K562 (cell line): ENCODE results near the gene GABRD. TPM values are rescaled to one million over a fixed set of nuclear protein-coding genes. Genes with fewer than 3 reads are reported as not detected.

ENCODE experiments used
- ATAC-seq: fragments of 200-7000 bp; cut with Tn5 transposase; 3 replicates; pipeline ENCODE4 v1.9.1; 2020; ENCODE audit warnings: moderate library complexity
- BruUV-seq: library from RNA; stranded (reverse); fragments of 400-500 nt; replicated peaks from 2 replicates; lab custom pipeline; 2021; lab: Mats Ljungman, UMichigan
- CTCF ChIA-PET: fragments of 300-600 bp; formaldehyde crosslinking; extraction: SDS; loops from one replicate; lab custom pipeline; 2021; ENCODE audit warnings: low intra/inter-chr PET ratio; lab: Yijun Ruan, JAX
- POLR2A ChIA-PET: fragments of 300-600, 350-650 bp; sonication (Branson Sonifier 250); formaldehyde crosslinking; extraction: SDS; loops from one replicate; lab custom pipeline; 2021; ENCODE audit warnings: antibody characterized with exemption, inconsistent platforms; lab: Yijun Ruan, JAX
- DNase-seq, 4 experiments: peaks; one replicate each; pipeline versions ENCODE4 v3.0.0 to v3.0.0-alpha.2; 2011 to 2018; ENCODE audit warnings: low spot score in 3 of 4, mixed read lengths in 3 of 4; ENCODE audit errors: extremely low read depth in 1 of 4
- FAIRE-seq: peaks from 2 replicates; lab custom pipeline; 2011; peaks lifted over from hg19 to GRCh38; lab: Jason Lieb, UNC
- H2AFZ ChIP-seq: 2 replicates; pipeline ENCODE4 v1.6.0; 2011; ENCODE audit warnings: low read depth, low read length, control low read depth, inconsistent platforms
- H3K27ac ChIP-seq: fragments of 200-600 bp; 3 replicates; pipeline ENCODE4 v1.8.0; 2011; ENCODE audit warnings: low read depth, mild to moderate bottlenecking, control low read depth, inconsistent platforms, low read length, moderate library complexity, mixed read lengths; ENCODE audit errors: extremely low read depth
- H3K27me3 ChIP-seq, 2 experiments: fragments of 300-600 bp in 1 of 2; 2 replicates in 1 of 2; 3 replicates in 1 of 2; pipeline versions ENCODE4 v1.6.0 to v1.8.0; 2011; ENCODE audit warnings: inconsistent platforms in 2 of 2, low read length in 2 of 2, mild to moderate bottlenecking in 1 of 2, mixed read lengths in 1 of 2, moderate library complexity in 1 of 2; ENCODE audit not compliant: control insufficient read depth in 2 of 2, insufficient read depth in 2 of 2
- H3K36me3 ChIP-seq: fragments of 300-600 bp; 3 replicates; pipeline ENCODE4 v1.8.0; 2011; ENCODE audit warnings: mild to moderate bottlenecking, low read length, inconsistent platforms; ENCODE audit not compliant: control insufficient read depth, insufficient read depth
- H3K4me1 ChIP-seq, 2 experiments: fragments of 200-600 bp in 1 of 2; replicated peaks in 1 of 2; 2 replicates in 1 of 2; 3 replicates in 1 of 2; pipeline versions ENCODE4 v1.5.1 to v1.8.0; 2011; ENCODE audit warnings: inconsistent platforms in 2 of 2, low read length in 2 of 2, mild to moderate bottlenecking in 1 of 2, mixed read lengths in 1 of 2, moderate library complexity in 1 of 2; ENCODE audit not compliant: control insufficient read depth in 2 of 2, insufficient read depth in 2 of 2
- H3K4me2 ChIP-seq: 2 replicates; pipeline ENCODE4 v1.6.1; 2011; ENCODE audit warnings: low read length, control low read depth, inconsistent platforms, mixed read lengths; ENCODE audit not compliant: insufficient read depth
- H3K4me3 ChIP-seq: fragments of 200-600 bp; sonication (generic), shearing (Covaris generic); 2 replicates; pipeline ENCODE4 v1.5.1; 2016; ENCODE audit warnings: control low read depth, inconsistent platforms
- H3K79me2 ChIP-seq: fragments of 200-600 bp; 3 replicates; pipeline ENCODE4 v1.8.0; 2011; ENCODE audit warnings: low read length, inconsistent platforms; ENCODE audit not compliant: control insufficient read depth, insufficient read depth
- H3K9ac ChIP-seq, 2 experiments: 2 replicates each; pipeline versions ENCODE4 v1.6.0 to v1.6.1; 2011; ENCODE audit warnings: low read depth in 2 of 2, low read length in 2 of 2, control low read depth in 1 of 2, inconsistent platforms in 1 of 2, mild to moderate bottlenecking in 1 of 2, mixed read lengths in 1 of 2; ENCODE audit not compliant: insufficient read depth in 1 of 2
- H3K9me1 ChIP-seq: one replicate; pipeline ENCODE4 v1.6.0; 2011; ENCODE audit warnings: inconsistent platforms, mild to moderate bottlenecking, low read length, moderate library complexity; ENCODE audit not compliant: control insufficient read depth, insufficient read depth
- H3K9me3 ChIP-seq: replicated peaks from 2 replicates; pipeline ENCODE4 v1.5.1; 2011; ENCODE audit warnings: low read depth, low read length, inconsistent platforms; ENCODE audit not compliant: control insufficient read depth, insufficient read depth
- H4K20me1 ChIP-seq: replicated peaks from 2 replicates; pipeline ENCODE4 v1.6.1; 2011; ENCODE audit warnings: low read length, inconsistent platforms, mixed read lengths; ENCODE audit not compliant: control insufficient read depth, insufficient read depth
- AFF4 ChIP-seq: sonication (generic); formaldehyde crosslinking; IDR thresholded peaks from 2 replicates; pipeline ENCODE4 v1.8.0; 2023; ENCODE audit warnings: mild to moderate bottlenecking, missing genetic modification reagents
- BCOR ChIP-seq: fragments of 450-650 bp; IDR thresholded peaks from 2 replicates; pipeline ENCODE4 v1.6.1; 2016
- DIDO1 ChIP-seq: fragments of 450-650 bp; IDR thresholded peaks from 2 replicates; pipeline ENCODE4 v1.6.1; 2016; ENCODE audit warnings: low read depth, missing biosample characterization, missing genetic modification characterization
- DMBX1 ChIP-seq: fragments of 250-450 bp; sonication (Bioruptor Pico); IDR thresholded peaks from 2 replicates; pipeline ENCODE4 v1.8.0; 2022; ENCODE audit warnings: inconsistent platforms, mild to moderate bottlenecking, moderate library complexity, borderline replicate concordance
- EHMT2 ChIP-seq: fragments of 450-650 bp; IDR thresholded peaks from 2 replicates; pipeline ENCODE4 v1.6.1; 2018; ENCODE audit warnings: antibody characterized with exemption
- ESRRB ChIP-seq: fragments of 250-450 bp; sonication (Bioruptor Pico); IDR thresholded peaks from 2 replicates; pipeline ENCODE4 v1.5.0; 2020; ENCODE audit warnings: mild to moderate bottlenecking, moderate library complexity, borderline replicate concordance
- IRF2 ChIP-seq: sonication (generic); formaldehyde crosslinking; IDR thresholded peaks from 2 replicates; pipeline ENCODE4 v1.8.1; 2022; ENCODE audit warnings: mild to moderate bottlenecking, missing genetic modification reagents
- SAFB2 ChIP-seq: fragments of 200-400 bp; formaldehyde crosslinking; IDR thresholded peaks from 2 replicates; pipeline ENCODE4 v1.6.1; 2018; ENCODE audit warnings: borderline replicate concordance, low read length, low read depth, moderate library complexity; ENCODE audit not compliant: severe bottlenecking
- ZHX1 ChIP-seq: fragments of 150-350 bp; conservative IDR thresholded peaks from 2 replicates; pipeline ENCODE4 v1.6.1; 2014; ENCODE audit warnings: low read length
- ZNF436 ChIP-seq: fragments of 250-450, 450-650 bp; sonication (Bioruptor Pico); formaldehyde crosslinking; IDR thresholded peaks from 2 replicates; pipeline ENCODE4 v1.7.0; 2020; ENCODE audit warnings: mild to moderate bottlenecking
- ZNF830 ChIP-seq: fragments of 250-450 bp; sonication (Bioruptor Pico); IDR thresholded peaks from 2 replicates; pipeline ENCODE4 v1.5.0; 2021; ENCODE audit warnings: mild to moderate bottlenecking
- WGBS: fragments of 100-300 bp; shearing (Covaris generic); methylation state at CpG from one replicate; pipeline ENCODE4 v1.1.6; 2016; ENCODE audit warnings: low coverage, mixed read lengths; ENCODE audit not compliant: insufficient coverage; ENCODE audit errors: missing lambda C conversion rate; 5-methylcytosine and 5-hydroxymethylcytosine counted together
- in situ Hi-C: fragments of 300-500 bp; cut with MboI; formaldehyde crosslinking; loops from 4 replicates; pipeline ENCODE4 v1.15.0; 2018; ENCODE audit warnings: inconsistent platforms, mixed read lengths
- intact Hi-C: fragments of 100-400 bp; cut with micrococcal nuclease; formaldehyde crosslinking; loops from 2 replicates; pipeline ENCODE4 v1.14.2; 2022
- polyA plus RNA-seq, 8 experiments: library from polyadenylated mRNA; depleted of rRNA in 4 of 8; stranded (reverse) in 5 of 8; unstranded in 3 of 8; fragments of >200 nt; fragmentation: Nextera tagmentation in 2 of 8; fragmentation: Illumina TruSeq in 1 of 8; extraction: Ambion mirVana in 2 of 8; extraction: Trizol in 1 of 8; gene quantifications; 2 replicates each; pipeline versions ENCODE4 v1.2.1 to v1.2.3, GENCODE V29; 2011 to 2014; ENCODE audit warnings: inconsistent platforms in 1 of 8, missing spikeins in 1 of 8
- total RNA-seq, 7 experiments: library from RNA; depleted of rRNA in 6 of 7; stranded (reverse); fragments of >200 nt in 6 of 7; fragmentation: Illumina TruSeq in 2 of 7; extraction: Trizol in 2 of 7; gene quantifications; 2 replicates each; pipeline versions ENCODE4 v1.2.1 to v1.2.3, GENCODE V29; 2011 to 2021; ENCODE audit warnings: low replicate concordance in 1 of 7

The GABRD gene
- total and polyA plus RNA-seq, 9 of the 15 experiments (the other 6 are each of a cell fraction or from before 2014, with no cell fraction given), result 0.07 TPM; not detected in 8

GRCh38 chr1:1980467-1981141 lies 38.5 kb upstream of the GABRD start:
- H3K79me2 ChIP-seq, result no peaks in the 10 kb centered on the region
- peaks cover 0 to 33% of the 10 kb centered on the region in 2 experiments; a peak in 2 of 5 replicates for H3K4me1 ChIP-seq
- no peak overlapping the region for H2AFZ ChIP-seq
- H3K9ac ChIP-seq, result no peak overlapping the region; a peak in 1 of 4 replicates
- BruUV-seq, result no TSS peak
- ATAC-seq (no peak), FAIRE-seq (no peak), DNase-seq (no peak)
- H3K36me3 ChIP-seq, result no peaks in the 10 kb centered on the region
- POLR2A ChIA-PET, result no interaction called here
- H3K27ac ChIP-seq, result no peak overlapping the region
- CTCF ChIA-PET, result no interaction called here
- H4K20me1 ChIP-seq, result no peaks in the 10 kb centered on the region
- H3K9me1 ChIP-seq, result no peaks in the 10 kb centered on the region
- H3K4me2 ChIP-seq, result no peak overlapping the region
- H3K9me3 ChIP-seq, result peaks cover 3% of the 10 kb centered on the region; the same call in 1 of the 2 replicates
- intact Hi-C loops, result no loop called here
- TF ChIP-seq ZNF830 (CRISPR knock-in tag) (no peak), ZNF436 (CRISPR knock-in tag) (no peak), SAFB2 (no peak), DMBX1 (CRISPR knock-in tag) (no peak), EHMT2 (no peak), IRF2 (CRISPR knock-in tag) (no peak), AFF4 (CRISPR knock-in tag) (no peak), BCOR (no peak), ZHX1 (no peak), DIDO1 (tag) (no peak), ESRRB (CRISPR knock-in tag) (no peak)
- TF ChIP-seq, all 486 proteins: peak for 0
- WGBS, result 37% methylated on average over 34 of the region's 42 CpGs
- in situ Hi-C loops, result no loop called here
- H3K27me3 ChIP-seq, result peaks cover 26 to 47% of the 10 kb centered on the region in 2 experiments
- no peak overlapping the region for H3K4me3 ChIP-seq
